Measurements from ENCODE around the gene LRRC4C.

DNA sequence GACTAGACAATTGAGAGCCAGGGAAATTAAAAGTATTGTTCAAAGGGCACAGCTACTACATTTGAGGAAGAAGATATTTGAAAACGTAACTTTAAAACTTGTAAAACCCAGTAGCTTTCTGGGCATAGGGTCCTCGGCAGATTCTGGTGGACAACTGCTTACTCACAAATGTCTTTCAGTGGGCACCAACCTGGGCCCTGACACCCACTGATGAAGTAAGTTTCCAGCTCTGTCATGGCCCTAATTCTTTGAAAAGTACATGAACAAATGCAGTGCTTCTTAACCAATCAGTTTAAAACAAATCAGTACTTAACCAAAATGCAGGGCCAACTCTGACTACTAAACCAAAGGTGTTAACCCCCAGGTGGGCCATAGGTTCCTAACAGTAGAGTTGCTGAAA, 1170.1 kb downstream of the LRRC4C start:
- TF ChIP-seq YY1 (IDR thresholded peaks at IDR 0.05; ENCODE audit: low read depth) (no peak), TEAD4 (IDR thresholded peaks at IDR 0.05) (no peak), RAD21 (IDR thresholded peaks at IDR 0.05; ENCODE audit: low read depth) (no peak), TAF1 (IDR thresholded peaks at IDR 0.05; ENCODE audit: low read depth) (no peak), CREB1 (IDR thresholded peaks at IDR 0.05; ENCODE audit: low read depth) (no peak), NFIC (IDR thresholded peaks at IDR 0.05) (no peak), TCF12 (IDR thresholded peaks at IDR 0.05; ENCODE audit: low read depth) (no peak), EGR1 (IDR thresholded peaks at IDR 0.05) (no peak), EP300 (IDR thresholded peaks at IDR 0.05; ENCODE audit: borderline replicate concordance) (no peak)
- TF ChIP-seq, protein P1, sequence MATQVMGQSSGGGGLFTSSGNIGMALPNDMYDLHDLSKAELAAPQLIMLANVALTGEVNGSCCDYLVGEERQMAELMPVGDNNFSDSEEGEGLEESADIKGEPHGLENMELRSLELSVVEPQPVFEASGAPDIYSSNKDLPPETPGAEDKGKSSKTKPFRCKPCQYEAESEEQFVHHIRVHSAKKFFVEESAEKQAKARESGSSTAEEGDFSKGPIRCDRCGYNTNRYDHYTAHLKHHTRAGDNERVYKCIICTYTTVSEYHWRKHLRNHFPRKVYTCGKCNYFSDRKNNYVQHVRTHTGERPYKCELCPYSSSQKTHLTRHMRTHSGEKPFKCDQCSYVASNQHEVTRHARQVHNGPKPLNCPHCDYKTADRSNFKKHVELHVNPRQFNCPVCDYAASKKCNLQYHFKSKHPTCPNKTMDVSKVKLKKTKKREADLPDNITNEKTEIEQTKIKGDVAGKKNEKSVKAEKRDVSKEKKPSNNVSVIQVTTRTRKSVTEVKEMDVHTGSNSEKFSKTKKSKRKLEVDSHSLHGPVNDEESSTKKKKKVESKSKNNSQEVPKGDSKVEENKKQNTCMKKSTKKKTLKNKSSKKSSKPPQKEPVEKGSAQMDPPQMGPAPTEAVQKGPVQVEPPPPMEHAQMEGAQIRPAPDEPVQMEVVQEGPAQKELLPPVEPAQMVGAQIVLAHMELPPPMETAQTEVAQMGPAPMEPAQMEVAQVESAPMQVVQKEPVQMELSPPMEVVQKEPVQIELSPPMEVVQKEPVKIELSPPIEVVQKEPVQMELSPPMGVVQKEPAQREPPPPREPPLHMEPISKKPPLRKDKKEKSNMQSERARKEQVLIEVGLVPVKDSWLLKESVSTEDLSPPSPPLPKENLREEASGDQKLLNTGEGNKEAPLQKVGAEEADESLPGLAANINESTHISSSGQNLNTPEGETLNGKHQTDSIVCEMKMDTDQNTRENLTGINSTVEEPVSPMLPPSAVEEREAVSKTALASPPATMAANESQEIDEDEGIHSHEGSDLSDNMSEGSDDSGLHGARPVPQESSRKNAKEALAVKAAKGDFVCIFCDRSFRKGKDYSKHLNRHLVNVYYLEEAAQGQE (IDR thresholded peaks at IDR 0.05; ENCODE audit: low read depth): no peak
- TF ChIP-seq, protein P2, sequence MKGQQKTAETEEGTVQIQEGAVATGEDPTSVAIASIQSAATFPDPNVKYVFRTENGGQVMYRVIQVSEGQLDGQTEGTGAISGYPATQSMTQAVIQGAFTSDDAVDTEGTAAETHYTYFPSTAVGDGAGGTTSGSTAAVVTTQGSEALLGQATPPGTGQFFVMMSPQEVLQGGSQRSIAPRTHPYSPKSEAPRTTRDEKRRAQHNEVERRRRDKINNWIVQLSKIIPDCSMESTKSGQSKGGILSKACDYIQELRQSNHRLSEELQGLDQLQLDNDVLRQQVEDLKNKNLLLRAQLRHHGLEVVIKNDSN (IDR thresholded peaks at IDR 0.05): no peak
- TF ChIP-seq, protein P3, sequence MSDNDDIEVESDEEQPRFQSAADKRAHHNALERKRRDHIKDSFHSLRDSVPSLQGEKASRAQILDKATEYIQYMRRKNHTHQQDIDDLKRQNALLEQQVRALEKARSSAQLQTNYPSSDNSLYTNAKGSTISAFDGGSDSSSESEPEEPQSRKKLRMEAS (IDR thresholded peaks at IDR 0.05): no peak
